ENCODE data around the gene IMMP2L.
A peak's percentile ranks its signal among the peaks of the same experiment; 100 is the strongest.

The IMMP2L gene

GRCh38 chr7:110808361-110808760 is 753.9 kb downstream of the IMMP2L start:
- DNase-seq (no peak), ATAC-seq (replicated peaks) (no peak)
- H3K27me3 Mint-ChIP-seq, result no peaks in the 10 kb centered on the region
- no peak overlapping the region for H3K4me3 Mint-ChIP-seq
- H3K36me3 Mint-ChIP-seq, result no peaks in the 10 kb centered on the region
- no peaks in the 10 kb centered on the region for H3K9me3 Mint-ChIP-seq
- H3K27ac Mint-ChIP-seq, result no peak overlapping the region
- peaks cover 0 to 2% of the 10 kb centered on the region in 2 donors for H3K4me1 Mint-ChIP-seq

DNA sequence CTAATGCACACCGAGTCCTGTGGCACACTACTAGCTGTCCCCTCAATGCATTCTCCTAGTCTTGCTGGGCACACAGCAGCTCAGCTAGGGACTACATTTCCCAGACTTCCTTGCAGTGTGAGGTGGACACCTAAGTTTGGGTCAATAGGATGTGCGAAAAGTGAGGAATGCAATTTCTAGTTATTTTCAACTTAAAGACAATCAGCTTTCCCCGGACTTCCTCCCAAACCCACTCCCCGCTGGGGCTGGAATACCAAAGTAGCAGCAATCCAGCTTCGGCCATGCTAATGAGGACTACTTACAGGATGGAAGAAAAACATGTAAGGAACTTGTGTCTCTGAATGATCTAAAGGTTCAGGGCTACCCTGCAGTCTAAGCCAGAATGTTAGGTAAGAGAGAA is 757.8 kb downstream of the IMMP2L start:
- Mint-ChIP-seq H3K27me3 (no peaks in the 10 kb centered on the region), H3K36me3 (no peaks in the 10 kb centered on the region), H3K27ac (no peak overlapping the region), H3K4me3 (no peak overlapping the region), H3K9me3 (no peaks in the 10 kb centered on the region), H3K4me1 (peaks cover 5 to 12% of the 10 kb centered on the region in 2 donors)
- DNase-seq (no peak), ATAC-seq (replicated peaks) (no peak)

DNA sequence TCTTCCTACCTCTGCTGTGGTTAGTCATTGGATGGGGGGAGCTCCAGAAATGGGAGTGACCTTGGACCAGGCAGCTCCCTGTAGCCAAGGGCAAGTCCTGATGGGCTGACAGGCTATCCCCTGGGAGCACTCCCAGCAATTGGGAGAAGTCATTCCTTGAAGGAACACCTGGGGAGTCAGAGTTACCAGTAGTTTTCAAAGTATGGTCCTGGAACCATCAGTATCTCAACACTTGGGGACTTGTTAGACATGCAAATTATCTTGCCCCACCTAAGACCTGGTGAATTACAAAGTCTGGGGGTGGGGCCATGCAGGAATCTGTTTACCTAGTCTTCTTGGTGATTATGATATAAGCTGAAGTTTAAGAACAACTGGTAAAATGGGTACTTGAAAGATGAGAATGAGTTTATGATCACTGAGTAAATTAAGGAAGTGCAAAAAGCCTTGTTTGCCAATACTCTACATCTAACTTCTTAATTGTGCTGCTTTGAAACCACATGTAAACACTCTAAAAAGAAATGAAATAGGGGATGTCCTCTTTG is 758.6 kb downstream of the IMMP2L start:
- H3K9me3 Mint-ChIP-seq, result no peaks in the 10 kb centered on the region
- peaks cover 5 to 12% of the 10 kb centered on the region in 2 donors for H3K4me1 Mint-ChIP-seq
- no peak overlapping the region for H3K27ac Mint-ChIP-seq
- H3K4me3 Mint-ChIP-seq, result no peak overlapping the region
- no peaks in the 10 kb centered on the region for H3K36me3 Mint-ChIP-seq
- DNase-seq (no peak), ATAC-seq (replicated peaks) (no peak)
- H3K27me3 Mint-ChIP-seq, result no peaks in the 10 kb centered on the region

DNA sequence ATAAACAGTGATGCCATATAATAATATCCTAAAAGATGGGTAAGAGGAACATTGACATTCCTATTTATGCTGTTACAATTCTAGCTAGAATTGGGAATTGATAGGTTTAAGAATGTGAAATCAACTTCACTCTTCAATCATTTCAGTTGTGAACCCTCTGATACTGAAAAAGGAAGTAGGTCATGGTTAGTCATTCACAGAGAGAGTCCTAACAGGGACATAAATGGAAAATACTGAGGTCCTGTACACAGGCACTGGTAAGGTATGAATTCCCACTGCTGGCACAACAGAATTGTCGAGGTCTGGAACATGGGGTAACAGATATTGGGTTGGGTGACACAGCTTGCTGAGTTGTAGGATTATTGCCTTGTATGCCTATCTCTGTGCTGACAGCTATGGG is 760.8 kb downstream of the IMMP2L start:
- Mint-ChIP-seq H3K9me3 (no peaks in the 10 kb centered on the region), H3K36me3 (no peaks in the 10 kb centered on the region), H3K27me3 (no peaks in the 10 kb centered on the region), H3K4me1 (peaks cover 5 to 12% of the 10 kb centered on the region in 2 donors), H3K4me3 (no peak overlapping the region), H3K27ac (no peak overlapping the region)
- ATAC-seq (replicated peaks), result peak; percentile 75 to 90
- DNase-seq, result no peak

- peaks cover 5 to 12% of the 10 kb centered on the region in 2 donors for H3K4me1 Mint-ChIP-seq
- H3K27ac Mint-ChIP-seq, result no peak overlapping the region
- no peak for DNase-seq
- peak in 1 of 2 donors; percentile 69 for ATAC-seq (replicated peaks)
- H3K36me3 Mint-ChIP-seq, result no peaks in the 10 kb centered on the region
- no peak overlapping the region for H3K4me3 Mint-ChIP-seq
- no peaks in the 10 kb centered on the region for H3K27me3 Mint-ChIP-seq
- peaks cover 0 to under 1% of the 10 kb centered on the region in 2 donors for H3K9me3 Mint-ChIP-seq
Measured at GRCh38 chr7:110800984-110801383, 761.3 kb downstream of the IMMP2L start.

DNA sequence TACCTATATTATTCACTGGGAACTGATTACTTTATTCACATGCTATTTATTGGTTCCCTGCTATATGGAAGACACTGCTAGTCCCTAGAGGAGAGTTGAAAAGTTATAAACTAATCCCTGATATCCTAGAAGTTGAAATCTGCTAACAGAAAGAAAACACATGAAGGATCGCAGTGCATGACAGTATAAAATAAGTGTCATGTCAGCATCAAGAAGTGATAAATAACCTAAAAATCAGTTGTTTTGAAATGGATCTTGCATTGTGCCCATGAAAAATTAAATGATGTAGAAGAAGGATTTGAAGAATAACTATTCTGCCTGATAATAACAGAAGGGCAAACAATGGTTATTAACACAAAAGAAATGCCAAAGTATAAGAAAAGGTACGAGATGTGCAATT is 764.6 kb downstream of the IMMP2L start:
- H3K36me3 Mint-ChIP-seq, result no peaks in the 10 kb centered on the region
- H3K27me3 Mint-ChIP-seq, result no peaks in the 10 kb centered on the region
- H3K4me3 Mint-ChIP-seq, result no peak overlapping the region
- H3K4me1 Mint-ChIP-seq, result peaks cover 5 to 12% of the 10 kb centered on the region in 2 donors
- H3K27ac Mint-ChIP-seq, result no peak overlapping the region
- H3K9me3 Mint-ChIP-seq, result peaks cover 0 to 4% of the 10 kb centered on the region in 2 donors
- DNase-seq, result no peak
- ATAC-seq (replicated peaks), result no peak

- H3K27ac Mint-ChIP-seq, result no peak overlapping the region
- no peaks in the 10 kb centered on the region for H3K36me3 Mint-ChIP-seq
- no peak for ATAC-seq (replicated peaks)
Measured at GRCh38 chr7:110790992-110791391, 771.3 kb downstream of the IMMP2L start.

DNA sequence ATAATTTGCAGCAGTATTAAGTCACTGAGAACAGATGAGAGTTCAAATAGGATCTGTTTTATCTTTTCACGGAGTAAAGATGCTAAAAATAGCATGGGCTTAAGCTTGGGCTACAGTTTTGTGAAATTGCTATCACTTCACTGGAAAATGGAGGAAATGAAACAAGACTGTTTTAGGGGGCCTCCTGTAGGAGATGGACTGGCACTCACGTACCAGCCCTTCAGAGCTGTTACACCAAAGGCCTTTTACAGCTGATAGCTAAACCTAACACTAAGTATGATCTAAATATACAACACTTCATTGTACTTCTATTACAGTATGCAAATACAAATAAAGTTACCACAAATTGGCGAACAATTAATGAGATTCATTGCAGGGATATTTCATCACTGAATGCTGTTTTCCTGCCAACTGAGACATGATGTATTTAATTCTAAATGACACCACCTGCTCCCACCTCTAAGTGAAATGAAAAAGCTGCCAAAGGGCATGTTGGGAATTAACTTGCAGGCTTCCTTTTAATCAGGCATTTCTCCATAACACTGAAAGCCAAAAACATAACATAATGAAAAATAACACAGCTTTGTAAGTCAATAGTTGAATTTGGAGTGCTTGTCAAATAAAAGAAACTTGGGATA is 775.8 kb downstream of the IMMP2L start:
- H3K4me3 Mint-ChIP-seq, result no peak overlapping the region
- no peaks in the 10 kb centered on the region for H3K9me3 Mint-ChIP-seq
- H3K27ac Mint-ChIP-seq, result no peak overlapping the region
- H3K36me3 Mint-ChIP-seq, result no peaks in the 10 kb centered on the region
- no peak for DNase-seq
- no peaks in the 10 kb centered on the region for H3K4me1 Mint-ChIP-seq
- no peaks in the 10 kb centered on the region for H3K27me3 Mint-ChIP-seq
- no peak for ATAC-seq (replicated peaks)

More at GRCh38 chr7:110790992-110791391, 771.3 kb downstream of the IMMP2L start:
- H3K9me3 Mint-ChIP-seq, result peaks cover 0 to 4% of the 10 kb centered on the region in 2 donors
- H3K27me3 Mint-ChIP-seq, result no peaks in the 10 kb centered on the region
- no peaks in the 10 kb centered on the region for H3K4me1 Mint-ChIP-seq
- no peak overlapping the region for H3K4me3 Mint-ChIP-seq
- DNase-seq, result no peak

DNA sequence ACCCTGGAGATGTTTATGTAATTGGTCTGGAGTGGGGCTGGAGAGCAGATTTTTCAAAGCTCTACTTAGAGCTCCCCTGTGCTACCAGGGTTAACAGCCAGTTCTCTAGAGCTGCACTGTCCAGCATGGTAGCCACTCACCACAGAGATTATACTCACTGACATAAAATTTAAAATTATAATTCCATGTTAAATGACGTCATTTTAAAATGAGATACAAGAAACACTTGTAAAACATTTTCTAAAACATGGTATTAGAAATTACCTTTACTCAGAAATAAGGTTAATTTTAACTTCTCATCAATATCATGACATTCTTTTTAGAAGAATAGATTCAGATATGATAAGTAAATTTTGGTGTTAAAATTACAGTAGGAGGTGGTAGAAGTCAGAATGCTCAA is 777.5 kb downstream of the IMMP2L start:
- Mint-ChIP-seq H3K27me3 (no peaks in the 10 kb centered on the region), H3K36me3 (no peaks in the 10 kb centered on the region), H3K27ac (no peak overlapping the region), H3K4me1 (no peaks in the 10 kb centered on the region), H3K9me3 (no peaks in the 10 kb centered on the region), H3K4me3 (no peak overlapping the region)
- ATAC-seq (replicated peaks), result no peak
- DNase-seq, result no peak

GRCh38 chr7:110780712-110781111 is 781.6 kb downstream of the IMMP2L start:
- no peaks in the 10 kb centered on the region for H3K4me1 Mint-ChIP-seq
- ATAC-seq (replicated peaks), result no peak
- H3K27me3 Mint-ChIP-seq, result no peaks in the 10 kb centered on the region

DNA sequence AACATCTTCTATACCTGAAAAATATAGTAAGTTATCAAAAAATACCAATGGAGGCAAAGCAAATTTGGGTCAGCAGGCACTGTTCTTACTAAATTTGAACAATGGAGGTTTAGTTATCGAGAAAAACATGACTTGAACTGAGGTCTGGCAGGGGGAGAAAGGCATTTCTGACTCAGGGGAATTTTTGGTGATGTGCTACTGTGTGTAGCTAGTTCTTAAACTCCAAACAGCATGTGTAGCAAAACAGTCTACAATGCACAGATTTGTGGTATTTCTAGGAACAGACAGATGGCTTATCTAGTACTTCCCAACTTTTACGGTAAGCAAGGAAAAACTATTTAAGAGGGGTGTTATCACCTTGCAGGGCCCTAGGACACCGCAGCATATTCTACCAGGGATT is 783.0 kb downstream of the IMMP2L start:
- H3K4me3 Mint-ChIP-seq, result no peak overlapping the region
- H3K36me3 Mint-ChIP-seq, result no peaks in the 10 kb centered on the region
- no peak overlapping the region for H3K27ac Mint-ChIP-seq
- no peaks in the 10 kb centered on the region for H3K4me1 Mint-ChIP-seq
- H3K27me3 Mint-ChIP-seq, result no peaks in the 10 kb centered on the region
- H3K9me3 Mint-ChIP-seq, result no peaks in the 10 kb centered on the region
- no peak for ATAC-seq (replicated peaks)
- DNase-seq, result no peak

More at GRCh38 chr7:110780712-110781111, 781.6 kb downstream of the IMMP2L start:
- Mint-ChIP-seq H3K4me3 (no peak overlapping the region), H3K9me3 (no peaks in the 10 kb centered on the region), H3K27ac (no peak overlapping the region), H3K36me3 (no peaks in the 10 kb centered on the region)
- DNase-seq, result no peak

- Mint-ChIP-seq H3K9me3 (no peaks in the 10 kb centered on the region), H3K27ac (no peak overlapping the region), H3K4me3 (no peak overlapping the region), H3K36me3 (no peaks in the 10 kb centered on the region), H3K4me1 (no peaks in the 10 kb centered on the region), H3K27me3 (no peaks in the 10 kb centered on the region)
- no peak for ATAC-seq (replicated peaks)
- no peak for DNase-seq
Measured at GRCh38 chr7:110775046-110775445, 787.2 kb downstream of the IMMP2L start.

DNA sequence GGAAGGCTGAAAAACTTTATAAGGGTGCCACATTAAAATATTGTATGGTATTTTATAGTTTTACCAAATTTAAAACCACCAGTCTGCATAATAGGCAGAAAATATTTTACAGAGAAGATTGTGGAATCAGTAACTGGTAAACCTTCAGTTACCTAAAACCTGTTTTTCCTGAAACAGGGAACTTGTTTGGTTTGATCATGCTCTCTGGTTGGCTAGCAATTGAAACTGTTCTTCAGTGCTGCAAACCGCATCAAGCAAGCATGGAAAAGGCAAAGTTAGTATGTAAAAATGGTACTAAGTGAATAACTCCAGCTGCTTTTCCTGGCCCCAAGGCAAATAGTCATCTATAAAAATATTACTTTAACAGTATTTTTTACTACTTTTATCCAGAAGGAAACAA is 788.2 kb downstream of the IMMP2L start:
- no peak for ATAC-seq (replicated peaks)
- no peaks in the 10 kb centered on the region for H3K4me1 Mint-ChIP-seq
- no peak overlapping the region for H3K27ac Mint-ChIP-seq

DNA sequence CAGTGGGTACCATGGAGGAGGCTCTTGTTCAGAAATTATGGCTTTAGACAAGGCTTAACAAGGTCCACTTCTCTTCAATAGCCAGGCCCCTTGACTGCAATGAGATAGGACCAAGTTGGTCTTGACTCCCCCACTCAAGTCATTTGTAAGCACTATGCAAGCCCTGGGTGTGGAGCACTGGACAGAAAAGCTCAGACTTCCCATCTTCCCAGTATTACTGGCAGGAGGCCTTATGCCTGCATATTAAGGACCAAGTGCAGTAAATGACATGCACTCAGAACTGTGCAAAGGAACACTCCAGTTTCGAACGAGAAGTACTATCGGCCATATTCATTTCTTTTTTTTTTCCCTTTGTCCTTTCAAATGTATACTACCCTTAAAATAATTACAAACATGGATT is 789.7 kb downstream of the IMMP2L start:
- Mint-ChIP-seq H3K27ac (no peak overlapping the region), H3K27me3 (no peaks in the 10 kb centered on the region), H3K36me3 (no peaks in the 10 kb centered on the region), H3K4me1 (no peaks in the 10 kb centered on the region), H3K9me3 (no peaks in the 10 kb centered on the region), H3K4me3 (no peak overlapping the region)
- no peak for DNase-seq
- ATAC-seq (replicated peaks), result no peak

More for the DNA sequence above, 788.2 kb downstream of the IMMP2L start:
- DNase-seq, result no peak
- no peak overlapping the region for H3K4me3 Mint-ChIP-seq
- H3K9me3 Mint-ChIP-seq, result no peaks in the 10 kb centered on the region
- no peaks in the 10 kb centered on the region for H3K27me3 Mint-ChIP-seq
- H3K36me3 Mint-ChIP-seq, result no peaks in the 10 kb centered on the region

DNA sequence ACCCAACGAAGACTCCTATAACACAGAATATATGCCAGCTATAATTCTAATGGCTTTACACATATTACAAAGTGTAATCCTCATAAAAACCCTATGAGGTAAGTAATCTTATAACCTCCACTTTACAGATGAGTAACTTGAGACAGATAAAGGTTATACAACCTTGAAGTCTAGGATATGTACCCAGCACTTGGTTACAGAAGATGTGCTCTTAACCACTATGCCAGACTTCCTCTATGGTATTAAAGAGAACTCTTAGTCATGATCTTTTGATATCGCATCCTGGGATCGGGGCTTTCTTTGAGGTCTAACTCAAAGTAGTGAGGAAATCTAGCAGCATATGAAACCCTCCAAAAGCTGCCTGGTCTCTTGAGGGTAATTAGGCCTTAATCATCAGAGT is 790.6 kb downstream of the IMMP2L start:
- Mint-ChIP-seq H3K36me3 (no peaks in the 10 kb centered on the region), H3K27me3 (no peaks in the 10 kb centered on the region), H3K27ac (no peak overlapping the region), H3K4me1 (no peaks in the 10 kb centered on the region), H3K4me3 (no peak overlapping the region), H3K9me3 (no peaks in the 10 kb centered on the region)
- no peak for ATAC-seq (replicated peaks)
- DNase-seq, result no peak

All from stimulated activated naive B cell treated with anti-CD40 and anti-IgM and Interleukin-4, amounts not matched to agents 10 μg/mL and 1 μg/mL and 100 μg/mL, for 72 hours (primary cell).